Activated CD8-positive, alpha-beta memory T cell treated with anti-CD3 and anti-CD28 coated beads, Interleukin-2, amount 50 U/mL, for 4 hours (primary cell): ENCODE data around the gene RIN1.
A peak's percentile ranks its signal among the peaks of the same experiment; 100 is the strongest.

ENCODE experiments used
- DNase-seq: peaks from one replicate; pipeline ENCODE4 v3.0.0-alpha.2; 2020

Gene RIN1

GRCh38 chr11:66293777-66294625 is 42.2 kb downstream of the RIN1 start:
- no peak for DNase-seq

DNA sequence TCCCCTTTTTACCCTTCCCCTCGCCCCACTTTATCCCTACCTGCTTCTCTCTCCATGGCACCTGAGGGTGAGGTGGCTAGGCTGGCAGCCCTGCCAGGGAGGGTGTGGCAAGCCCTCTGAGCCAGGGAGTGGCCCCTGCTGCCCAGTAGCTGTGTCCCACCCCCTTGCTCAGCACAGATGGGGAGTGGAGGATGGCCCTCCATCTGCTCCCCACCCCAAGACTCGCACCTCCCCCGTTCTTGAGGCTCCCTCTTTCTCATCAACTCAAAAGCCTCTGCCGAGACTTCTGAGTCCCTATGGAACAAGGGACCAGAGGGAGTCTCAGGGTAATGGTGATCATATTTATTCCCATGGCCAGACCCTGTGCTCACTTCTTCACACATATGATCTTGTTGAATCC is 42.9 kb downstream of the RIN1 start:
- no peak for DNase-seq

GRCh38 chr11:66292543-66293332 is 43.5 kb downstream of the RIN1 start:
- no peak for DNase-seq

- DNase-seq: no peak
Observed at GRCh38 chr11:66291706-66292542, 44.3 kb downstream of the RIN1 start, which contains the start of gene TMEM151A. TSS of gene TMEM151A (plus strand) at chr11:66291894. CDS start at chr11:66292014, 120 bp downstream.

DNA sequence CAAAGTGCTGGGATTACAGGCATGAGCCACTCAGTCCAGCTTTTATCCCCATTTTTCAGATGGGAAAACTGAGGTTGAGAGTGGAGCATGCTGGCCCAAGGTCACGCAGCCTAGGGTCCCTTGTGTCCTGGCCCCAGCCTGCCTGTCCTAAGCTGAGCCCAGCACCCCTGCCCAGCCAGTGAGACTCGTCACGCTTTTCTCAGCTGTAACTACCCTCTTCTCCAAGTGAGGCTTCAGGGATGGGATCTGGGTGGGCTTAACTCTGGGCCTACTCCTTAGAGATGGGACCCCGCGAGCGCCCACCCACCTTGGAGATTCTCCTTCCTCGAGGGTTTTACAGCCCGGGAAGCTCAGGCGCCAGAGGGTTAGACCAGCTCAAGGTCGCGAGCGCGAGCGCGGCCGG is 44.9 kb downstream of the RIN1 start:
- no peak for DNase-seq

GRCh38 chr11:66290330-66290621 is 46.0 kb downstream of the RIN1 start:
- DNase-seq: no peak

DNA sequence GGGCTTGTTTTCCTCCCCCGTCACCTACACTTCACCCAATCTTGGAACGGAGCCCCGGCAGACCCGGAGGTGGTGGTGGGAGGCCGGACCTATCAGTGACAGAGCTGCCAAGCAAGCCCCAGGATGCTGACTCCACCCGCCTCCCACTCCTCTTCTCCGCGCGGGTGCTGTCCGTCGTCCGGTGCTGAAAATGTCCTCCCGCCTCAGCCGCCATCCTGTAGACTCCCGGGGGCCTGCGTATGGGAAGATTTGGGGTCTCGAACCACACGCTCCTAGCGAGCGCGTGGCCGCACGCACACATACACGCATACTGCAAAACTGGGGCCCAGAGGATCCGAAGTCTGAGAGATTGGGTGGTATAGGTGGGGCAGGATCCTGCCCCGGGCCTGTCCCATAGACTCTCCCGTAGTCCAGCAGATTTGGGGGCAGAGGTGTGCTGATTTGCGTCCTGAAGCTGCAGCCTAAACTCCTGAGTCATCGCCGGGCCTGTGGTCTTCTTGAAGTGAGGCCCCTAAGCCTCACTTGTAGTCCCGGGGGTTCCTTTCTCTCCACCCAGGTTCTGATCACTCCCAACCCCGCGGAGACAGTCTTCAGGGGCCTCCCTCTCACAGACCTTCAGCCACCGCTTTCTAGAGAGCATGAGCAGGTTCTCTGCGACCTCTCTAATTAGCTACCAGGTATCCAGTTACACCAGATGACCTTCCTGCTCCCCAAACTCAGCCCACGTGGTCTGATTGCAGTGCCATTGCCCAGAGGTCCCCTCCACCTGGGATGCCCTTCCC is 46.5 kb downstream of the RIN1 start:
- peak; percentile 72 for DNase-seq

DNA sequence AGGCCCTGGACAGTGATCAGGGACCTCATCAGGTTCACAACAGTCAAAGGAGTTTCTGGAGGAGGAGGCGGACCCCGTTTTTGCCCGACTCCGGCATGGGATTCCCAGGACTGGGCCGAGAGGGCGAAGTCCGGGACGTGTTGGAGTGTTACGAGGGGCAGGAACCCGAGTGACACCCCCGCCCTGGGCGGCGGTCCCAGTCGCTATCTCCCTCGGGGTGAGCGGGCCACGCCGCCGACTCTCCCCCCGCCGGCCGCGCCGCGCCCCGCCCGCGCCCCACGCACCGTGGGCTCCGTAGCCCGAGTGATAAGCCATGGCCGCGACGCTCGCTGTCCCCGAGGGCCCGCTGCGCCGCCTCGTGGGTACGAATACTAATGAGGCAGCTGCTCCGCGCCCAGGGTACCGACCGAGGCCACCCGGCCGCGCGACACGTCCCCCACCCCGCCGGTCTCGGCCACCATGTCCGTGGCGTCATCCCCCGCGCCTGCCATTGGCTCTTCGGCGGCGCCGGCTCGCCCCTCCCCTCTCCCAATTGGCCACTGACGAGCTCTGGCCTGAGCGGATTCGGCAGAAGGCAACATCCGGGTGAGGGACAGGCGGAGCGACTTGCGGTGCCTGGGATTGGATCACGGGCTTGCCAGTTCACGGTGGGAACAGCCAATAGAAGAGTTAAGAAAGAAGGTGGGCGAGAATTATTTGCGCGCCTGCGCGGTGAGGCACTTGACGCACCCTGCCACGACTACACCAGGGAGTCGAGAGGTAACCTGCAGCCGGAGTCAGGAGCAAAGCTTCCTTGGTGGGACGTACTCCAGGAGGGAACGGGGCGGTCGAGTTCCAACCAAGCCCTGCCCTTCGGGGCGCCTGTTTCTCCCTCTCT is 47.3 kb downstream of the RIN1 start, which contains the start of gene YIF1A:
YIF1A (minus strand) TSS at position 473 of the 877 bp plus-strand sequence; CDS start at position 315, 158 bp downstream.
- peak; percentile 96 for DNase-seq

DNA sequence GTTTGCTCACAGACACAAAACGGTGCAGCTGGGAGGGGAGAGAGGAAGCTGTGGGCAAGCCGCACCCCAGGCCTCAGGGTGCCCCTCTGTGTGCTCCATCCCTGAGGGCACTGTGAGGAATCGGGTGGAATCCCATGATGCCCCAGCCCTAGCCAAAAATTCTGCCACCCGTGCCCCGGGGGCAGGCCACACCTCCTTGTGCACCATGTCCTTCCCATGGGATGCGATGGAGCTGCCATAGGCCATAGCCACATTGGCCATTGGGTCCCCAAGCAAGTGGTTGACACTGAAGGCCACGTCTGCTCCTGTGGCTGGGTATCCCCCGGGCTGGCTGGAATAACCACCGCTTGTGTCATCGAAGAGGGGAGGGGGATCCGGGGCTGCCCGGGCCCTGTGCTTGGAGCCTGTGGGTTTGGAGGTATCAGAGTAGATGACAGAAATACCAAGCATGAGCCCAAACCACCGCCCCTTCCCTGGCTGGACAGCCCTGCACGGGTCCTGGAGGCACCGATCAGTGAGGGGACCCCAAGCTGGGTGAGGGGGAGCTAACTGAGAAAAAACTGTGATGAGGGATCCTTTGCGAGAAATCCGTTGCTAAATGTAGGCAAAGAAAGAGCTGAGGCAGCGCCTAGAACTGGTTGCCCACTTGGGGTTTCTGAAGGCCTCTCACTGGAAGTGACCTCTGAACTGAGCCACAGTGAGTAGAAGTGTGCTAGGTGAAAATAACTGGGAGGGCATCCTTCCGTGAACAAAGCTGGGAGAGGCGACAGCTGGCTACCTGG is 48.2 kb downstream of the RIN1 start:
- DNase-seq: no peak

GRCh38 chr11:66287211-66287888 is 48.9 kb downstream of the RIN1 start:
- DNase-seq: no peak

- no peak for DNase-seq
Observed at GRCh38 chr11:66286699-66287098, 49.5 kb downstream of the RIN1 start.

GRCh38 chr11:66285250-66285947 is 50.8 kb downstream of the RIN1 start:
- no peak for DNase-seq

DNA sequence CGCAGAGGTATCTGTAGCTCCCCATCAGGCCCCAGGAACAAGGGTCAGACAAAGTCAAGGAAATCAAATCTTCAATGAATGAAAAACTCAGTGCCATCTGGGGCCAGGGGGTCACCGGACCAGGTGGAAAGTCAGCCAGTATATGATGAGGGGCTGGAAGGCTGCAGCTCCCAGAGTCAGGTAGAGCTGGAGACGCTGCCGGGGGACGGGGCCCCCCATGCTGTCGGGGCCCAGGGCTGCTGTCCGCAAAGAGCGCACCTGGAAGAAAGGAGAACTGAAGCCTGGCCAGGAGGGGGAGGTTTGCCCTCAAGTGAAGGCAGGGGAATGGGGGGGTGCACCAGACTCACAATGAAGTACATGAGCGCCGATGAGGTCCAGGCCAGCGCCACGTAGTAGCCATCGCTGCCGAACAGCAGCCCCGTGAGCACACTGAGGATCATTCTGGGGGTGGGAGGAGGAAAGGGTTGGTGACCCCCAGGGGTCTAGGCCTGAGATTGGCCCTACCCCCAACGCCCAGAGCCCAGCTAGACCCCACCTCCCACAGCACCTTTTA is 51.6 kb downstream of the RIN1 start:
- DNase-seq: no peak

GRCh38 chr11:66283461-66284105 is 52.7 kb downstream of the RIN1 start:
- no peak for DNase-seq

DNA sequence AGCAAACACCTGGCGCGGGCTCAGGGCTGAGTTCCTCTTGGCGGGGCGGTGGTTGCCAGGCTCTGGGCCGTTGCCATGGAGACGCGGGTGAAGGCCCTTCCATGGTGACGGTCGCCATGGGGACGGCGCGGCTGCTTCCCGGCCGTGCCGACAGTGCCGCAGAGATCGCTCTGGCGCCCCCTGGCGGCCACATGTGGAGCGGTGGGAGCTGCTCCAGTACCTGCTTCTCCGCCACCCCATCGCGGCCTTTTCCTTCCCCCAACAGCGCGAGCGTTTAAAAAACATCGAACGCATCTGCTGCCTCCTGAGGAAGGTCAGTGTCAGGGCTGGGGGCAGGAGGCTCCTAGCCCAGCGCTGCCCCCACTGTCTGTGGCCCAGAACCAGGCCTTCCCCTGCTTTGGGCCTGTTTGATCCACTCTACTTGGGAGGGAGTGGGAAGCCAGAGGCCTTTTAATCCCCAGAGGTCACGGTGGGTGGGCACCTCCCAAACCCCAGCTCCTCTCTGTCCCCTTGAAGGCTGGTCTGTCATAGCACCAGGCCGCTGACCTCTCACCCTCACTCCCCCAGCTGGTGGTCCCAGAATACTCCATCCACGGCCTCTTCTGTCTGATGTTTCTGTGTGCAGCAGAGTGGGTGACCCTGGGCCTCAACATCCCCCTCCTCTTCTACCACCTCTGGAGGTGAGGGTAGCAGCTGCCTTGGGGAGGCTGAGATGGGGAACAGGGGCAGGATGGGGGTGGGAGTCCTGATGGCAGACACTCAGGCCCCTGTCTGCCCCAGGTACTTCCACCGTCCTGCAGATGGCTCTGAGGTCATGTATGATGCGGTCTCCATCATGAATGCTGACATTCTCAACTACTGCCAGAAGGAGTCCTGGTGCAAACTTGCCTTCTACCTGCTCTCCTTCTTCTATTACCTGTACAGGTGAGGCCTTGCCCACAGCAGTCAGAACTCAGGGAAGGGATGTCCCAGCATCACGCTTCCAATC is 53.5 kb downstream of the RIN1 start:
- DNase-seq: peak; percentile 99
